IPS DF 6.9 (cell line): ENCODE results near the gene CYTH1.

Source experiments
- DNase-seq: peaks from one replicate; pipeline ENCODE4 v3.0.0-alpha.2; 2013; ENCODE audit warnings: low read depth, low spot score
- H3K27ac ChIP-seq: one replicate; pipeline ENCODE4 v1.5.1; 2013; ENCODE audit warnings: low read length, control low read depth
- H3K27me3 ChIP-seq: 2 replicates; pipeline ENCODE4 v1.6.1; 2013; ENCODE audit warnings: mild to moderate bottlenecking, low read length; ENCODE audit not compliant: control insufficient read depth, insufficient read depth
- H3K36me3 ChIP-seq: 2 replicates; pipeline ENCODE4 v1.6.1; 2013; ENCODE audit warnings: low read length; ENCODE audit not compliant: control insufficient read depth, insufficient read depth
- H3K4me1 ChIP-seq: 2 replicates; pipeline ENCODE4 v1.6.1; 2013; ENCODE audit warnings: low read length; ENCODE audit not compliant: control insufficient read depth, insufficient read depth
- H3K4me3 ChIP-seq: 2 replicates; pipeline ENCODE4 v1.5.1; 2013; ENCODE audit warnings: mild to moderate bottlenecking, low read length
- H3K9me3 ChIP-seq: 2 replicates; pipeline ENCODE4 v1.6.1; 2013; ENCODE audit warnings: low read length, inconsistent platforms; ENCODE audit not compliant: control insufficient read depth, insufficient read depth
- WGBS: extraction: QIAGEN DNeasy Blood & Tissue Kit; methylation state at CpG from one replicate; pipeline ENCODE4 v1.1.7; 2013; ENCODE audit warnings: mixed read lengths, missing lambda C conversion rate; ENCODE audit not compliant: insufficient read length, insufficient coverage; 5-methylcytosine and 5-hydroxymethylcytosine counted together

The CYTH1 gene

GRCh38 chr17:78706271-78706915 lies 75.7 kb downstream of the CYTH1 start:
- Histone ChIP-seq H3K27me3 (no peaks in the 10 kb centered on the region), H3K4me3 (no peak overlapping the region), H3K9me3 (no peaks in the 10 kb centered on the region), H3K4me1 (no peaks in the 10 kb centered on the region), H3K36me3 (no peaks in the 10 kb centered on the region), H3K27ac (no peak overlapping the region)
- whole genome bisulfite sequencing, result no CpG with 5 or more reads among the region's 10 CpGs
- no peak for DNase-seq

DNA sequence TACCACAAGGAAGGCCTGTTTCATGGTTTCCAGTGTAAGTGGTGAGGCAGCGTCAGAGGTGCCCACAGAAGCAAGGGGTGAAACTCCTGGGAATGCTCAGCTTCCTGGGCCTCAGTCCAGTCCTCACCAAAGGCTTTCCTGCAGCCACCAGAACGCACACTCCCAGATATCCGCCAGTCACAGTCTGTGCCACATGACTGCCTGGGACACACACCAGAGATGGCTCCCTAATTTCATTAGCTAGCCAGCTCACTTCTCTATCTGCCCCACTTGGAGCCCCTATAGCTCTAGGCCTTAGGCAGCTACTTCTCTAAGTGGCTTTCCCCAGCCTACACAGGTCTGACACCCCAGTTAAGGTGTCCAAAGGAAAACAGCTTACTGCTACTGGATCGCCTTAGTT lies 77.0 kb downstream of the CYTH1 start:
- H3K4me3 ChIP-seq, result no peak overlapping the region
- WGBS, result no CpG with 5 or more reads among the region's 4 CpGs
- no peaks in the 10 kb centered on the region for H3K4me1 ChIP-seq
- DNase-seq, result no peak
- H3K36me3 ChIP-seq, result no peaks in the 10 kb centered on the region
- no peak overlapping the region for H3K27ac ChIP-seq
- no peaks in the 10 kb centered on the region for H3K9me3 ChIP-seq
- H3K27me3 ChIP-seq, result no peaks in the 10 kb centered on the region

DNA sequence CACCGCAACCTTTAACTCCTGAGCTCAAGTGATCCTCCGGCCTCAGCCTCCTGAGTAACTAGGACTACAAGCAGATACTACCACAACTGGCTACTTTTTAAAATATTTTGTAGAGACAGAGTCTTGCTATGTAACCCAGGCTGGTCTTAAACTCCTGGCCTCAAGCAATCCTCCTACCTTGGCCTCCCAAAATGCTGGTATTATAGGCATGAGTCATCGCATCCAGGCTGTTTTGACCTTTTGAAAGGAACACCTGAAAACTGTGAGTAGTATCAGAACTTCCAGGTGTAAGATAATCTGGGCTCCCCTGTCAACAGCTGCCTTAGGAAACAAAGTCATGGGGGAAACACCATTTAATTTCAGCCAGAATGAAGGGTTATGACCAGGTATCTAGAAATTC lies 77.5 kb downstream of the CYTH1 start:
- no peak overlapping the region for H3K27ac ChIP-seq
- no peaks in the 10 kb centered on the region for H3K4me1 ChIP-seq
- H3K27me3 ChIP-seq, result no peaks in the 10 kb centered on the region
- WGBS, result no CpG with 5 or more reads among the region's 3 CpGs
- H3K9me3 ChIP-seq, result no peaks in the 10 kb centered on the region
- no peaks in the 10 kb centered on the region for H3K36me3 ChIP-seq
- DNase-seq, result no peak
- no peak overlapping the region for H3K4me3 ChIP-seq

GRCh38 chr17:78697554-78698343 lies 84.3 kb downstream of the CYTH1 start:
- H3K4me1 ChIP-seq, result no peaks in the 10 kb centered on the region
- no peak for DNase-seq
- no peaks in the 10 kb centered on the region for H3K27me3 ChIP-seq
- H3K36me3 ChIP-seq, result peaks cover 3% of the 10 kb centered on the region; the same call in 1 of the 2 replicates
- 100% methylated on average over 12 of the region's 25 CpGs for WGBS
- no peak overlapping the region for H3K27ac ChIP-seq
- no peaks in the 10 kb centered on the region for H3K9me3 ChIP-seq
- H3K4me3 ChIP-seq, result no peak overlapping the region

DNA sequence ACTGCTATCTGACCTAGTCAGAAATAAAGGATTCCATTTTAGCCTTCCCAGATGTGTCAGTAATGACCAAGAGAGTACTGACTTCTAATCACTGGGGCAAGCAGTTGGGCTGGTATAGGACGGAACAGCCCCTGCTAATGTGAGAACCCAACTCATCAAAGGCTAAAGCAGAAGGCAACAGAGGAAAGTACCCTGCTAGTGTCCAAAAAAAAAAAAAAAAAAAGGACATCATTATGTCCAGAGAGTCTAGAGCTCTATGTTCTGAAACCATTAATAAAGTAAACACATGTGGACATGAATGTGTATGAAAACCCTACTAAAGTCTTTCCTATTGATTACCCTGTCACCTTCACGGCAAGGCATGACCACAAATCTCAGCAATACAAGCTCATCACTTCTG lies 85.0 kb downstream of the CYTH1 start:
- Histone ChIP-seq H3K27me3 (no peaks in the 10 kb centered on the region), H3K4me3 (no peak overlapping the region), H3K36me3 (peaks cover 3% of the 10 kb centered on the region; the same call in 1 of the 2 replicates), H3K27ac (no peak overlapping the region), H3K9me3 (no peaks in the 10 kb centered on the region), H3K4me1 (no peaks in the 10 kb centered on the region)
- DNase-seq, result no peak
- WGBS, result no CpG with 5 or more reads among the region's 2 CpGs

- Histone ChIP-seq H3K36me3 (peaks cover 3% of the 10 kb centered on the region; the same call in 1 of the 2 replicates), H3K27me3 (no peaks in the 10 kb centered on the region), H3K9me3 (no peaks in the 10 kb centered on the region), H3K4me1 (no peaks in the 10 kb centered on the region), H3K27ac (no peak overlapping the region), H3K4me3 (no peak overlapping the region)
- DNase-seq, result no peak
- no CpG with 5 or more reads among the region's 10 CpGs for WGBS
These were observed 85.8 kb downstream of the CYTH1 start for GRCh38 chr17:78696016-78696982.

- no peak for DNase-seq
- H3K36me3 ChIP-seq, result peaks cover 3% of the 10 kb centered on the region; the same call in 1 of the 2 replicates
- no peaks in the 10 kb centered on the region for H3K27me3 ChIP-seq
- no peaks in the 10 kb centered on the region for H3K4me1 ChIP-seq
- no peak overlapping the region for H3K27ac ChIP-seq
- no peaks in the 10 kb centered on the region for H3K9me3 ChIP-seq
- H3K4me3 ChIP-seq, result no peak overlapping the region
- no CpG with 5 or more reads among the region's 16 CpGs for WGBS
These were observed 87.1 kb downstream of the CYTH1 start for GRCh38 chr17:78694805-78695531.

- H3K36me3 ChIP-seq, result peaks cover 3% of the 10 kb centered on the region; the same call in 1 of the 2 replicates
- no peaks in the 10 kb centered on the region for H3K9me3 ChIP-seq
- H3K4me3 ChIP-seq, result no peak overlapping the region
- no peaks in the 10 kb centered on the region for H3K4me1 ChIP-seq
- H3K27me3 ChIP-seq, result no peaks in the 10 kb centered on the region
- H3K27ac ChIP-seq, result no peak overlapping the region
- no peak for DNase-seq
- no CpG with 5 or more reads among the region's 8 CpGs for WGBS
These were observed 88.6 kb downstream of the CYTH1 start for GRCh38 chr17:78693346-78694083.

- 0 out of 2 replicates have a peak, but pooled peaks cover under 1% of the 10 kb centered on the region for H3K36me3 ChIP-seq
- H3K4me3 ChIP-seq, result no peak overlapping the region
- H3K9me3 ChIP-seq, result no peaks in the 10 kb centered on the region
- H3K27me3 ChIP-seq, result no peaks in the 10 kb centered on the region
- H3K4me1 ChIP-seq, result no peaks in the 10 kb centered on the region
- no peak overlapping the region for H3K27ac ChIP-seq
- WGBS, result no CpG with 5 or more reads among the region's 15 CpGs
- no peak for DNase-seq
These were observed 89.5 kb downstream of the CYTH1 start for GRCh38 chr17:78692460-78693010.
